Sigmoid colon (tissue), 7 donors: ENCODE measurements around the gene EVX1. TPM values are rescaled to one million over a fixed set of nuclear protein-coding genes. Genes with fewer than 3 reads are reported as not detected.
A peak's percentile ranks its signal among the peaks of the same experiment; 100 is the strongest.

Source experiments
- DNase-seq: peaks from one replicate; pipeline ENCODE4 v3.0.0-alpha.2; 2019
- H3K27ac ChIP-seq, 4 donors: fragments of 200-600 bp; sonication (generic); one replicate each; pipeline ENCODE4 v1.5.1; 2016 to 2019; ENCODE audit warnings: mild to moderate bottlenecking in 1 of 4
- H3K27me3 ChIP-seq, 3 donors: fragments of 200-600 bp; sonication (generic); one replicate each; pipeline ENCODE4 v1.5.1; 2019; ENCODE audit warnings: mild to moderate bottlenecking in 1 of 3
- H3K36me3 ChIP-seq, 4 donors: fragments of 200-600 bp; sonication (generic); one replicate each; pipeline ENCODE4 v1.5.1; 2016 to 2019
- H3K4me1 ChIP-seq, 4 donors: fragments of 200-600 bp; sonication (generic); one replicate each; pipeline ENCODE4 v1.5.1; 2017 to 2019
- H3K4me3 ChIP-seq, 4 donors: fragments of 200-600 bp; sonication (generic); one replicate each; pipeline ENCODE4 v1.5.1; 2017 to 2019; ENCODE audit warnings: mild to moderate bottlenecking in 2 of 4, moderate library complexity in 1 of 4
- H3K9me3 ChIP-seq, 4 donors: fragments of 200-600 bp in 3 of 4; sonication (generic) in 3 of 4; one replicate each; pipeline versions ENCODE4 v1.5.1 to v1.6.1; 2013 to 2019
- EP300 ChIP-seq, 4 donors: sonication (generic); formaldehyde crosslinking; IDR thresholded peaks; one replicate each; pipeline ENCODE4 v1.6.1; 2017; ENCODE audit warnings: antibody characterized with exemption in 4 of 4
- POLR2A ChIP-seq, 2 donors: fragments of 450-650 bp; IDR thresholded peaks; one replicate each; pipeline ENCODE4 v1.6.1; 2016; ENCODE audit warnings: antibody characterized with exemption in 2 of 2, mild to moderate bottlenecking in 2 of 2, moderate library complexity in 2 of 2
- POLR2AphosphoS5 ChIP-seq, 4 donors: sonication (generic); formaldehyde crosslinking; IDR thresholded peaks; one replicate each; pipeline ENCODE4 v1.6.1; 2017; ENCODE audit warnings: antibody characterized with exemption in 4 of 4
- WGBS, 2 donors: extraction: QIAGEN DNeasy Blood & Tissue Kit; methylation state at CpG; one replicate each; pipeline ENCODE4 v1.1.7; 2013; 5-methylcytosine and 5-hydroxymethylcytosine counted together
- intact Hi-C: fragments of 100-400 bp; cut with DNase I; formaldehyde crosslinking; loops from one replicate; pipeline ENCODE4 v1.15.1; 2023
- polyA plus RNA-seq, 3 donors: library from polyadenylated mRNA; stranded (reverse); fragments of 200-250 nt; gene quantifications; one replicate each; pipeline ENCODE4 v1.2.3, GENCODE V29; 2013
- total RNA-seq, 4 donors: library from RNA; depleted of rRNA; stranded (reverse); fragments of >200 nt; gene quantifications; one replicate each; pipeline ENCODE4 v1.1.0, GENCODE V29; 2016
- TF ChIP-seq, protein P1 (sequence below), 4 experiments: fragments of 450-650 bp in 3 of 4; fragments of 200-600 bp in 1 of 4; IDR thresholded peaks; one replicate each; pipeline ENCODE4 v1.5.1; 2016 to 2019; ENCODE audit warnings: antibody characterized with exemption in 4 of 4, mild to moderate bottlenecking in 3 of 4, moderate library complexity in 2 of 4
- donor health status: healthy with polysubstance abuse.
- donor health status: Bipolar disorder and iron deficiency.
- donor health status: healthy.

EVX1 gene
- total and polyA plus RNA-seq, 7 donors, result 0.32 to 1.4 (median 1.2) TPM; not detected in 4

- peaks cover 17 to 78% (median 19%) of the 10 kb centered on the region in 3 donors for H3K27me3 ChIP-seq
- DNase-seq, result no peak
- no peaks in the 10 kb centered on the region for H3K9me3 ChIP-seq
- H3K4me3 ChIP-seq, result no peak overlapping the region
- TF ChIP-seq POLR2AphosphoS5 (IDR thresholded peaks at IDR 0.05) (no peak), EP300 (IDR thresholded peaks at IDR 0.05) (no peak), POLR2A (IDR thresholded peaks at IDR 0.05) (no peak)
- intact Hi-C loops, result loop anchor here (5.0 to 10.0 kb wide), 3 partner anchors 540 to 1203 kb away; partner anchors contain the start of gene TAX1BP1
- H3K36me3 ChIP-seq, result no peaks in the 10 kb centered on the region
- 6 to 27% methylated on average over 30 of the region's 30 CpGs for WGBS, 2 donors
- H3K27ac ChIP-seq, result peak overlapping the region in 2 of 4 donors; percentile 97 to 98
- H3K4me1 ChIP-seq, result peaks cover 0 to 45% (median 34%) of the 10 kb centered on the region in 4 donors
These were observed 40.4 kb upstream of the EVX1 start for GRCh38 chr7:27202018-27202861.

DNA sequence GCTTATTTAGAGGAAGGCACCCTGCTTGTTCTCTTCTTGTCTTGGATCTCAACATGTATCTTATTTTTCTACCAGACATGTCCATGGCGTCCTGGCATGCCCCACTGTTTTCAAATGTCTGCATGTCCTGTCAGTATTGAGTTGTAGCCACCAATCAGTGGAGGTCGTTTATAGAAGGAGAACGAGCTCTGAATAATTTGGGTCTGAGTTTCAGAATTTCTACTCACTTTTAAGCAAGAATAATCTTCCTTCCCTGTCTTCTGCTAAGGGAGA is 39.8 kb upstream of the EVX1 start:
- no peak overlapping the region for H3K4me3 ChIP-seq
- no peak for DNase-seq
- no peaks in the 10 kb centered on the region for H3K9me3 ChIP-seq
- peak overlapping the region in 2 of 4 donors; percentile 33 to 51 for H3K27ac ChIP-seq
- peaks cover 0 to 44% (median 32%) of the 10 kb centered on the region in 4 donors for H3K4me1 ChIP-seq
- TF ChIP-seq POLR2AphosphoS5 (IDR thresholded peaks at IDR 0.05) (no peak), EP300 (IDR thresholded peaks at IDR 0.05) (no peak), POLR2A (IDR thresholded peaks at IDR 0.05) (no peak)
- TF ChIP-seq, protein P1, sequence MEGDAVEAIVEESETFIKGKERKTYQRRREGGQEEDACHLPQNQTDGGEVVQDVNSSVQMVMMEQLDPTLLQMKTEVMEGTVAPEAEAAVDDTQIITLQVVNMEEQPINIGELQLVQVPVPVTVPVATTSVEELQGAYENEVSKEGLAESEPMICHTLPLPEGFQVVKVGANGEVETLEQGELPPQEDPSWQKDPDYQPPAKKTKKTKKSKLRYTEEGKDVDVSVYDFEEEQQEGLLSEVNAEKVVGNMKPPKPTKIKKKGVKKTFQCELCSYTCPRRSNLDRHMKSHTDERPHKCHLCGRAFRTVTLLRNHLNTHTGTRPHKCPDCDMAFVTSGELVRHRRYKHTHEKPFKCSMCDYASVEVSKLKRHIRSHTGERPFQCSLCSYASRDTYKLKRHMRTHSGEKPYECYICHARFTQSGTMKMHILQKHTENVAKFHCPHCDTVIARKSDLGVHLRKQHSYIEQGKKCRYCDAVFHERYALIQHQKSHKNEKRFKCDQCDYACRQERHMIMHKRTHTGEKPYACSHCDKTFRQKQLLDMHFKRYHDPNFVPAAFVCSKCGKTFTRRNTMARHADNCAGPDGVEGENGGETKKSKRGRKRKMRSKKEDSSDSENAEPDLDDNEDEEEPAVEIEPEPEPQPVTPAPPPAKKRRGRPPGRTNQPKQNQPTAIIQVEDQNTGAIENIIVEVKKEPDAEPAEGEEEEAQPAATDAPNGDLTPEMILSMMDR (IDR thresholded peaks at IDR 0.05), result no peak
- intact Hi-C loops, result loop anchor here (5.0 to 10.0 kb wide), 3 partner anchors 540 to 1202 kb away; partner anchors contain the start of gene TAX1BP1
- H3K36me3 ChIP-seq, result no peaks in the 10 kb centered on the region
- WGBS, 2 donors, result 13 to 18% methylated on average over 3 of the region's 3 CpGs
- peaks cover 17 to 79% (median 19%) of the 10 kb centered on the region in 3 donors for H3K27me3 ChIP-seq

DNA sequence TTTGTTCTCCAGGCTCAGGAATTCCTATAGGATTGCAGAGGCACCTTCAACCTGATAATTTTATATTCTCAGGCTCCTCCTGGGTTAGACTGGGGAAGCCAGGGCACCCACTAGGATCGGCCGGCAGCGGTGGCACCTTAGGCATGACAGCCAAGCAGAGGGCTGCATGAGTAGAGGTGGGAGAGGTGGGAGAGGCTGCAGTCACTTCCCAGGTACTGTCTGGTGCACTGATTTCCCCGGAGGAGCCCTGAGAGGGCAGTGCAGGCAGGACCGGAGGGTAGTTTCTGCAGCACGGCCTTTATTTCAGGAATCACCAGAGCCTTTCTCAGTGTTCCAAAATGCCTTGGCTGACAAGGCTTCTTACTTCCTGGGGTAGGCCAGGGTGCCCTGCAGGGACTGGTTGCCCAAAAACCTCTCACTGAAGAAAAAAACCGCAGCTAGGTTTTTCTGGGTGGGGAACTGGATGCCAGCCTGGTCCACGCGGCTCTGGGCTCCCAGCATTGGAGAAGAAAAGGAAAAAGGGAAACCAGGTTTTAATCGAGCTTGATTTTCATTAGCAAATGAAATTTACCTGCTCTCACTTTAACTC is 39.1 kb upstream of the EVX1 start:
- no peak for DNase-seq
- Histone ChIP-seq H3K4me1 (peaks cover 0 to 38% (median 29%) of the 10 kb centered on the region in 4 donors), H3K4me3 (no peak overlapping the region), H3K36me3 (no peaks in the 10 kb centered on the region), H3K27ac (peak overlapping the region in 2 of 4 donors; percentile 33 to 51), H3K9me3 (no peaks in the 10 kb centered on the region), H3K27me3 (peaks cover 17 to 74% (median 19%) of the 10 kb centered on the region in 3 donors)
- TF ChIP-seq POLR2AphosphoS5 (IDR thresholded peaks at IDR 0.05) (no peak), EP300 (IDR thresholded peaks at IDR 0.05) (no peak), POLR2A (IDR thresholded peaks at IDR 0.05) (no peak)
- TF ChIP-seq, protein P1 (IDR thresholded peaks at IDR 0.05), result no peak
- intact Hi-C loops, result loop anchor here (5.0 to 10.0 kb wide), 3 partner anchors 539 to 1201 kb away; partner anchors contain the start of gene TAX1BP1
- 7 to 26% methylated on average over 10 of the region's 10 CpGs for WGBS, 2 donors

- peak overlapping the region in 1 of 4 donors; percentile 45 for H3K4me3 ChIP-seq
- 11 to 30% methylated on average over 4 of the region's 4 CpGs for WGBS, 2 donors
- peaks cover 0 to 32% (median 28%) of the 10 kb centered on the region in 4 donors for H3K4me1 ChIP-seq
- intact Hi-C loops, result loop anchor here (5.0 to 10.0 kb wide), 3 partner anchors 538 to 1201 kb away; partner anchors contain the start of gene TAX1BP1
- no peaks in the 10 kb centered on the region for H3K9me3 ChIP-seq
- TF ChIP-seq, protein P1 (IDR thresholded peaks at IDR 0.05), result no peak
- TF ChIP-seq POLR2AphosphoS5 (IDR thresholded peaks at IDR 0.05), result no peak
- TF ChIP-seq POLR2A (IDR thresholded peaks at IDR 0.05), result no peak
- no peak for TF ChIP-seq EP300 (IDR thresholded peaks at IDR 0.05)
- no peaks in the 10 kb centered on the region for H3K36me3 ChIP-seq
- H3K27me3 ChIP-seq, result peaks cover 17 to 74% (median 19%) of the 10 kb centered on the region in 3 donors
- DNase-seq, result no peak
- H3K27ac ChIP-seq, result peak overlapping the region in 2 of 4 donors; percentile 33 to 51
These were observed 38.5 kb upstream of the EVX1 start for GRCh38 chr7:27203964-27204594.
